ENCODE data around the gene SCD.

The SCD gene

DNA sequence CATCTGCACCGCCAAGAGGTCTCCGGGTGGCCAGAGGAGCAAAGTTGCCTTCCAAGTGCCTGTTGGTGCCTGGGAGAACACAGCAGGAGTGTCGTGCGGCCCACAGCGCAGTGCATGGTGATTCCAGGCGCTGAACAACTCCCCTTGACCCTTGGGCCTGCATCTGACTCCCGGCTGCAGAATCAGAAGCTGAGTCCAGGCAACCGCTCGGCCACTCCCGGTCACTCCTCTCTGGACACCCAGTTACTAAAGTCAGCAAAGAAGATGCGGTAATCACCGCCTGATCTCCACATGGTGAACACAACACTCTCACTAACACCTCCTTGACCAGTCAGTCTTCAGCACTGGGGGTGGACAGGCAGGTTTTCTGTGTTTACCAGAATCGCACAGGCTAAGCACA lies 35.5 kb downstream of the SCD start:
- TF ChIP-seq, protein P1, sequence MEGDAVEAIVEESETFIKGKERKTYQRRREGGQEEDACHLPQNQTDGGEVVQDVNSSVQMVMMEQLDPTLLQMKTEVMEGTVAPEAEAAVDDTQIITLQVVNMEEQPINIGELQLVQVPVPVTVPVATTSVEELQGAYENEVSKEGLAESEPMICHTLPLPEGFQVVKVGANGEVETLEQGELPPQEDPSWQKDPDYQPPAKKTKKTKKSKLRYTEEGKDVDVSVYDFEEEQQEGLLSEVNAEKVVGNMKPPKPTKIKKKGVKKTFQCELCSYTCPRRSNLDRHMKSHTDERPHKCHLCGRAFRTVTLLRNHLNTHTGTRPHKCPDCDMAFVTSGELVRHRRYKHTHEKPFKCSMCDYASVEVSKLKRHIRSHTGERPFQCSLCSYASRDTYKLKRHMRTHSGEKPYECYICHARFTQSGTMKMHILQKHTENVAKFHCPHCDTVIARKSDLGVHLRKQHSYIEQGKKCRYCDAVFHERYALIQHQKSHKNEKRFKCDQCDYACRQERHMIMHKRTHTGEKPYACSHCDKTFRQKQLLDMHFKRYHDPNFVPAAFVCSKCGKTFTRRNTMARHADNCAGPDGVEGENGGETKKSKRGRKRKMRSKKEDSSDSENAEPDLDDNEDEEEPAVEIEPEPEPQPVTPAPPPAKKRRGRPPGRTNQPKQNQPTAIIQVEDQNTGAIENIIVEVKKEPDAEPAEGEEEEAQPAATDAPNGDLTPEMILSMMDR (IDR thresholded peaks at IDR 0.05) = no peak

DNA sequence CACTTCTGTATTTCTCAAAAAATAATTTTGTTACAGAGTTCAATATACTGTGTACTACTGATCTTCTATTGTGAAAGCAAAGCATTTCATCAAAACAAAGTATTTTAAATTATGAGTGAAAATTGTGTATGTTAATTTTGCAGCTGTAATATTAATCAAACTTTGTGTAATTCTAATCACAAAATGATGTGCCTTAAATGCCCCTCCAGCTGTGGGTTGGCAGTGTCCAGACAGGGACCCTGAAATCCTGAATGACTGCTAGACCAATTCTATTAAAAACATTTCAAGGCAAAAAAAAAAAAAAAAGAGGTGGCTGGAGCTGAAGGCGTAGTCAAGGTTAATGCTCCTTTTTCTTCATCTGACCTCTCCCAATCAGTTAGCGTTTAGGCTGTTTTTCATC lies 36.2 kb downstream of the SCD start:
- TF ChIP-seq, protein P1 (IDR thresholded peaks at IDR 0.05) = no peak

- TF ChIP-seq, protein P1 (IDR thresholded peaks at IDR 0.05) = no peak
Measured at GRCh38 chr10:100391163-100392002, 44.4 kb downstream of the SCD start.

DNA sequence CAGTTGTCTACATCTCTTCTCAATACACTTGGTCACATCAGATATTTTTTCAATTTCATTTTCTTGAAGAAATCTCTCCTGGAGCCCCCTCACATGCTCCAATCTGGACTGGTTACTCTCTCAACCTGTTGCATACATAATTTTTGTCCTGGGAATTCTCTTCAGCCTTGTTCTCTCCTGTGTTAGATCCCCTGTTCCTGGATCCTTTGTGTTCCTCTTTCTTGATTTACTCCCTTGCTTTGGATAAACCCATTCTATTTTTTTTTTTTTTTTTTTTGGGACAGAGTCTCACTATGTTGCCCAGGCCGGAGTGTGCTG lies 45.6 kb downstream of the SCD start:
- TF ChIP-seq, protein P1 (IDR thresholded peaks at IDR 0.05) = no peak

DNA sequence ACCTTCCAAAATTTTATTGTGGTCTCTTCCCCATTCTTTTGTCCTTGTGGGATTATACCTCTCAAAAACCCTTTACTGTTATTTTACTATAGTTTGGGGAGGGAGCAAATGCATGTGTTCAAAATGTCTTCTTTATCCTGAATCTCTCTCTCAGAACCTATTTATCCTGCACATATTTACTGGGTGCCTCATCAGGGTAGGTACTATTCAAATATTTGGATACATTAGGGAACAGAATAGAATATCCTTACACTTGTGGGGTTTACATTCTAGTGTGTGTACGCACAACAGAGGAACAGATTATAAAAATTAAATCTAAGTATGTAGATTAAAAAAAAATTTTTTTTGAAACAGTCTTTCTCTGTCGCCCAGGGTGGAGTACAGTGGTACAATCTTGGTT lies 48.6 kb downstream of the SCD start:
- TF ChIP-seq, protein P1 (IDR thresholded peaks at IDR 0.05) = no peak

GRCh38 chr10:100396605-100397004 lies 49.6 kb downstream of the SCD start:
- TF ChIP-seq, protein P1 (IDR thresholded peaks at IDR 0.05) = no peak

DNA sequence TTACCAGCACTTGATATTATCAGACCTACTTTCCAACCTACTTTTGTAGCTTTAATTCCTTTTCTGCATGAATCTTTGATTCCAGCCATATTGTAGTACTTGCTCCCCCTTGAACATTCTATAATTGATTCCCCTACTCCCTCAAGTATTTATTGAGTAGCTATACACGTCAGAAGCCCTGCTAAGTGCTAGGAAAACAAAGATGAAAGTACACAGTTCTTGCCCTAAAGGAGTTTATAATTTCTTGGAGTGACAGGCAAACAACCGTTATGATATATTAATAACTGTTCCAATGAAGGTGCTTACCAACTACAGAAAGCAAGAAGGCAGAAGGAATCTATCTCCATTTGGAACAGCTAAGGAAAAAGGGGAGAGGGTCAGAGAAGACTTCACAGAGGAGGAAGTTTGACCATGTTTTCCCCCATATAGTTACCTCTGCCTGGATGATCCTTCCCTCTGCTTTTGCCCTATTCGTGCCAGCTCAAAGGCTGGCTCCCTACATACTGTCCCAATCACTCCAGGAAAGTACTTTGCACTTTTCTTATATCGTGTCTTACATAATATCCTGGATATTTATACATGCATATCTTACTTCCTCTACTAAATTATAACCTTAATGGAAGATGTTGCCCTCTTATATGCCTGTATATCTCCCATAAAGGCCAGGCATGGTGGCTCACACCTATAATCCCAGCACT lies 54.7 kb downstream of the SCD start:
- TF ChIP-seq, protein P1 (IDR thresholded peaks at IDR 0.05) = no peak
